Activated CD4-positive, alpha-beta T cell treated with anti-CD3 and anti-CD28 coated beads, Interleukin-2, Interleukin-4, amounts not matched to agents 100 ng/mL and 50 ng/mL, durations not matched to agents 16 hours and 8 hours (primary cell): Measurements from ENCODE around the gene MATCAP1.

Source experiments
- DNase-seq: peaks from one replicate; pipeline ENCODE4 v3.0.0-alpha.2; 2020; ENCODE audit warnings: low spot score

Gene MATCAP1

GRCh38 chr16:67128417-67128816 is 55.3 kb downstream of the MATCAP1 start:
- DNase-seq = no peak
